H1 (cell line): ENCODE results near the gene GIMAP4. TPM values are rescaled to one million over a fixed set of nuclear protein-coding genes. Genes with fewer than 3 reads are reported as not detected.

Source experiments
- CTCF ChIA-PET: fragments of 300-600 bp; sonication (Branson Sonifier 250); formaldehyde crosslinking; loops from one replicate; lab custom pipeline; 2021; ENCODE audit not compliant: partially characterized antibody; lab: Charles Lee
- POLR2A ChIA-PET: fragments of 300-600 bp; sonication (Branson Sonifier 250); formaldehyde crosslinking; loops from one replicate; lab custom pipeline; 2021; ENCODE audit warnings: inconsistent platforms; ENCODE audit not compliant: partially characterized antibody; lab: Charles Lee
- DNase-seq, 2 experiments: peaks; one replicate each; pipeline versions ENCODE4 v3.0.0 to v3.0.0-alpha.2; 2010 to 2022; ENCODE audit warnings: low spot score in 2 of 2, low read depth in 1 of 2, mixed read lengths in 1 of 2
- FAIRE-seq: peaks from 2 replicates; lab custom pipeline; 2011; peaks lifted over from hg19 to GRCh38; lab: Jason Lieb, UNC
- H2AFZ ChIP-seq: 2 replicates; pipeline ENCODE4 v1.8.1; 2012; ENCODE audit warnings: low read length, inconsistent platforms
- H2AK5ac ChIP-seq: 2 replicates; pipeline ENCODE4 v1.6.1; 2013; ENCODE audit warnings: low read depth, low read length
- H2BK120ac ChIP-seq: replicated peaks from 2 replicates; pipeline ENCODE3; 2013; ENCODE audit warnings: low read depth, low read length, inconsistent platforms
- H2BK12ac ChIP-seq: 2 replicates; pipeline ENCODE4 v1.6.1; 2013; ENCODE audit warnings: low read depth, low read length
- H2BK15ac ChIP-seq: 2 replicates; pipeline ENCODE4 v1.6.1; 2013; ENCODE audit warnings: low read length
- H2BK20ac ChIP-seq: 2 replicates; pipeline ENCODE4 v1.6.1; 2013; ENCODE audit warnings: low read length
- H2BK5ac ChIP-seq: 2 replicates; pipeline ENCODE4 v1.6.1; 2013; ENCODE audit warnings: low read depth, low read length
- H3K14ac ChIP-seq: 2 replicates; pipeline ENCODE4 v1.6.1; 2013; ENCODE audit warnings: inconsistent platforms; ENCODE audit not compliant: insufficient read length
- H3K18ac ChIP-seq: 2 replicates; pipeline ENCODE4 v1.6.1; 2013; ENCODE audit warnings: low read length; ENCODE audit errors: extremely low read depth
- H3K23ac ChIP-seq: 2 replicates; pipeline ENCODE4 v1.6.1; 2013; ENCODE audit warnings: inconsistent platforms; ENCODE audit not compliant: insufficient read length
- H3K23me2 ChIP-seq: 2 replicates; pipeline ENCODE4 v1.6.1; 2013; ENCODE audit warnings: low read depth, low read length
- H3K27ac ChIP-seq: 2 replicates; pipeline ENCODE4 v1.6.1; 2011; ENCODE audit warnings: low read depth, low read length, inconsistent platforms
- H3K27me3 ChIP-seq, 4 experiments: replicated peaks in 1 of 4; 1 replicate in 1 of 4; 2 replicates in 3 of 4; pipeline versions ENCODE4 v1.6.1 to v1.8.1; 2011 to 2013; ENCODE audit warnings: low read length in 3 of 4, mild to moderate bottlenecking in 3 of 4, inconsistent platforms in 2 of 4, mixed read lengths in 2 of 4, moderate library complexity in 1 of 4; ENCODE audit not compliant: control insufficient read depth in 3 of 4, insufficient read depth in 3 of 4; ENCODE audit errors: extremely low read depth in 1 of 4
- H3K36me3 ChIP-seq, 4 experiments: 2 replicates each; pipeline versions ENCODE4 v1.6.1 to v1.8.1; 2011 to 2013; ENCODE audit warnings: mild to moderate bottlenecking in 4 of 4, low read length in 3 of 4, moderate library complexity in 2 of 4, control low read depth in 1 of 4, inconsistent platforms in 1 of 4; ENCODE audit not compliant: insufficient read depth in 4 of 4, control insufficient read depth in 2 of 4
- H3K4ac ChIP-seq: replicated peaks from 2 replicates; pipeline ENCODE3; 2013; ENCODE audit warnings: low read length, low read depth, mixed read lengths, inconsistent platforms; ENCODE audit not compliant: insufficient read length
- H3K4me1 ChIP-seq, 4 experiments: replicated peaks in 1 of 4; 1 replicate in 1 of 4; 2 replicates in 3 of 4; pipeline versions ENCODE4 v1.6.1 to v1.8.1; 2011 to 2013; ENCODE audit warnings: low read length in 3 of 4, inconsistent platforms in 2 of 4, mixed read lengths in 1 of 4; ENCODE audit not compliant: insufficient read depth in 4 of 4, control insufficient read depth in 3 of 4
- H3K4me2 ChIP-seq, 2 experiments: 2 replicates each; pipeline versions ENCODE4 v1.6.1 to v1.8.1; 2011 to 2013; ENCODE audit warnings: low read depth in 2 of 2, low read length in 2 of 2, control low read depth in 1 of 2, inconsistent platforms in 1 of 2, mild to moderate bottlenecking in 1 of 2; ENCODE audit not compliant: insufficient read depth in 1 of 2
- H3K4me3 ChIP-seq, 4 experiments: fragments of 200-600, 300-600 bp in 1 of 4; sonication (generic), shearing (Covaris generic), sonication (Bioruptor Twin) in 1 of 4; 2 replicates each; pipeline versions ENCODE4 v1.5.1 to v1.8.1; 2011 to 2016; ENCODE audit warnings: low read length in 4 of 4, low read depth in 3 of 4, control low read depth in 2 of 4, inconsistent platforms in 2 of 4, mild to moderate bottlenecking in 2 of 4, mixed read lengths in 1 of 4, moderate library complexity in 1 of 4; ENCODE audit not compliant: insufficient read depth in 2 of 4; ENCODE audit errors: extremely low read depth in 1 of 4
- H3K56ac ChIP-seq: replicated peaks from 2 replicates; pipeline ENCODE3; 2013; ENCODE audit warnings: low read depth, mild to moderate bottlenecking, mixed read lengths, low read length, inconsistent platforms; ENCODE audit not compliant: insufficient read length
- H3K79me1 ChIP-seq: 2 replicates; pipeline ENCODE4 v1.6.1; 2013; ENCODE audit warnings: low read depth, low read length, control low read depth
- H3K79me2 ChIP-seq, 2 experiments: 2 replicates each; pipeline versions ENCODE4 v1.6.1 to v1.8.1; 2012 to 2013; ENCODE audit warnings: low read length in 2 of 2, mild to moderate bottlenecking in 2 of 2, inconsistent platforms in 1 of 2; ENCODE audit not compliant: insufficient read depth in 2 of 2, control insufficient read depth in 1 of 2
- H3K9ac ChIP-seq, 4 experiments: replicated peaks in 1 of 4; 1 replicate in 1 of 4; 2 replicates in 3 of 4; pipeline versions ENCODE4 v1.6.1 to v1.8.1; 2011 to 2013; ENCODE audit warnings: low read depth in 3 of 4, low read length in 3 of 4, control low read depth in 2 of 4, mild to moderate bottlenecking in 2 of 4, moderate library complexity in 2 of 4, inconsistent platforms in 1 of 4; ENCODE audit errors: extremely low read depth in 1 of 4
- H3K9me3 ChIP-seq, 2 experiments: 2 replicates each; pipeline versions ENCODE4 v1.6.1 to v1.8.1; 2012 to 2013; ENCODE audit warnings: mild to moderate bottlenecking in 2 of 2, moderate library complexity in 2 of 2, control low read depth in 1 of 2, inconsistent platforms in 1 of 2, low read depth in 1 of 2, low read length in 1 of 2, mixed read lengths in 1 of 2; ENCODE audit not compliant: insufficient read depth in 2 of 2
- H4K20me1 ChIP-seq, 2 experiments: replicated peaks in 1 of 2; 2 replicates each; pipeline versions ENCODE3 to v1.8.1; 2011 to 2013; ENCODE audit warnings: inconsistent platforms in 2 of 2, low read length in 2 of 2, mild to moderate bottlenecking in 1 of 2; ENCODE audit not compliant: insufficient read depth in 2 of 2, control insufficient read depth in 1 of 2
- H4K5ac ChIP-seq: 2 replicates; pipeline ENCODE4 v1.6.1; 2013; ENCODE audit warnings: low read length, low read depth, mixed read lengths, inconsistent platforms; ENCODE audit not compliant: insufficient read length
- H4K8ac ChIP-seq: 2 replicates; pipeline ENCODE4 v1.8.0; 2013; ENCODE audit warnings: mild to moderate bottlenecking, moderate library complexity, low read length, inconsistent platforms; ENCODE audit not compliant: insufficient read depth; ENCODE audit errors: extremely low read depth
- H4K91ac ChIP-seq: replicated peaks from 2 replicates; pipeline ENCODE3; 2013; ENCODE audit warnings: low read length, mixed read lengths, inconsistent platforms; ENCODE audit not compliant: insufficient read length
- ATF2 ChIP-seq: IDR thresholded peaks from 2 replicates; pipeline ENCODE4 v1.6.1; 2012; ENCODE audit warnings: low read length, inconsistent platforms
- KDM1A ChIP-seq: fragments of 200-600, 300-600 bp; sonication (generic); IDR thresholded peaks from 2 replicates; pipeline ENCODE4 v1.7.1; 2016; ENCODE audit warnings: mild to moderate bottlenecking, low read length, borderline replicate concordance
- NRF1 ChIP-seq: IDR thresholded peaks from 2 replicates; pipeline ENCODE4 v1.6.1; 2011; ENCODE audit warnings: mild to moderate bottlenecking, low read depth, low read length, improper control_type of control experiment
- TAF1 ChIP-seq: IDR thresholded peaks from 2 replicates; pipeline ENCODE4 v1.6.1; 2011; ENCODE audit warnings: mild to moderate bottlenecking, low read depth, low read length
- TBP ChIP-seq: IDR thresholded peaks from 2 replicates; pipeline ENCODE4 v1.6.1; 2011; ENCODE audit warnings: low read depth, low read length, improper control_type of control experiment
- USF2 ChIP-seq: IDR thresholded peaks from 2 replicates; pipeline ENCODE4 v1.6.1; 2011; ENCODE audit warnings: low read length, improper control_type of control experiment
- WGBS, 2 experiments: shearing (Covaris generic) in 1 of 2; methylation state at CpG; one replicate each; pipeline versions ENCODE4 v1.1.6 to v1.1.7; 2013 to 2015; ENCODE audit warnings: low lambda C conversion rate in 2 of 2, mixed read lengths in 2 of 2, inconsistent platforms in 1 of 2, low coverage in 1 of 2, missing lambda C conversion rate in 1 of 2; ENCODE audit not compliant: insufficient replicate concordance in 2 of 2, insufficient coverage in 1 of 2, insufficient read length in 1 of 2; ENCODE audit errors: extremely low coverage in 1 of 2, missing lambda C conversion rate in 1 of 2; 5-methylcytosine and 5-hydroxymethylcytosine counted together
- polyA plus RNA-seq, 7 experiments: library from polyadenylated mRNA; depleted of rRNA in 3 of 7; stranded (reverse) in 5 of 7; unstranded in 2 of 7; fragments of >200 nt in 5 of 7; fragments of 200-250 nt in 2 of 7; gene quantifications; 1 replicate in 5 of 7; 2 replicates in 1 of 7; 4 replicates in 1 of 7; pipeline versions ENCODE4 v1.2.1 to v1.2.3, GENCODE V29; 2011 to 2013; ENCODE audit warnings: missing spikeins in 2 of 7, mixed read lengths in 2 of 7
- total RNA-seq: library from RNA; stranded (reverse); fragmentation: NEBNext Ultra II Directional; extraction: Animal tissue kit (Norgen Biotek cat#: 25700); gene quantifications from 2 replicates; pipeline ENCODE4 v1.2.1, GENCODE V29; 2021

GIMAP4 gene
- total and polyA plus RNA-seq, 2 of the 8 experiments (the other 6 are each of a cell fraction or from before 2014, with no cell fraction given), result 0.20 to 0.22 TPM

GRCh38 chr7:150538259-150538658, 28.9 kb upstream of the GIMAP4 start:
- Histone ChIP-seq H4K8ac (no peak overlapping the region), H3K79me1 (no peaks in the 10 kb centered on the region), H3K9me3 (peaks cover 16 to 17% of the 10 kb centered on the region in 2 experiments; a peak in 3 of 4 replicates), H2AFZ (no peak overlapping the region), H3K4me1 (no peaks in the 10 kb centered on the region), H3K4ac (no peak overlapping the region), H2BK15ac (no peak overlapping the region), H4K20me1 (no peaks in the 10 kb centered on the region), H2BK12ac (no peak overlapping the region), H3K18ac (no peak overlapping the region), H3K14ac (no peak overlapping the region), H3K9ac (no peak overlapping the region), H4K5ac (no peak overlapping the region), H2BK5ac (no peak overlapping the region), H2BK120ac (no peak overlapping the region), H3K4me2 (no peak overlapping the region), H2AK5ac (no peak overlapping the region), H4K91ac (no peak overlapping the region), H3K79me2 (no peaks in the 10 kb centered on the region), H2BK20ac (no peak overlapping the region), H3K27me3 (no peaks in the 10 kb centered on the region), H3K4me3 (no peak overlapping the region), H3K27ac (no peak overlapping the region), H3K23me2 (no peaks in the 10 kb centered on the region), H3K23ac (no peak overlapping the region), H3K36me3 (no peaks in the 10 kb centered on the region), H3K56ac (no peak overlapping the region)
- ChIA-PET CTCF (interaction anchor here (0.8 kb wide), 1 partner anchor 12 kb away, joined by 3 read pairs; no protein-coding TSS in a partner anchor), POLR2A (no interaction called here)
- no peak for DNase-seq
- FAIRE-seq, result no peak
- 100% methylated on average over 2 of the region's 2 CpGs; no CpG with 5 or more reads in 1 of the 2 experiments for WGBS, 2 experiments
- TF ChIP-seq KDM1A (no peak), NRF1 (no peak), USF2 (no peak), TBP (no peak), TAF1 (no peak), ATF2 (no peak)
